Measurements from ENCODE around the gene ANKRD11.

GRCh38 chr16:89298623-89299225 is 191.6 kb downstream of the ANKRD11 start:
- no peak for TF ChIP-seq CTCF (IDR thresholded peaks at IDR 0.05; ENCODE audit: extremely low read depth in 1 of 2, insufficient read depth in 1 of 2, low read depth in 1 of 2, low read length in 2 of 2)
- TF ChIP-seq POLR2A (IDR thresholded peaks at IDR 0.05; ENCODE audit: low read depth, low read length) = no peak
- no peak for TF ChIP-seq GATA2 (IDR thresholded peaks at IDR 0.05; ENCODE audit: insufficient read depth, insufficient read length, low read depth, low read length)
- TF ChIP-seq MAX (IDR thresholded peaks at IDR 0.05; ENCODE audit: insufficient read depth, insufficient read length) = no peak
- TF ChIP-seq POLR2AphosphoS5 (IDR thresholded peaks at IDR 0.05; ENCODE audit: insufficient read depth, low read depth, low read length) = no peak
- TF ChIP-seq EZH2 (IDR thresholded peaks at IDR 0.05; ENCODE audit: borderline replicate concordance, low read depth, low read length, severe bottlenecking) = no peak
